ENCODE data around the gene PPP5C.
"Not testable (repeated sequence)": the region's sequence is repeated elsewhere in the genome, so short reads cannot be mapped to it uniquely, and the experiment has no call there.

The PPP5C gene

DNA sequence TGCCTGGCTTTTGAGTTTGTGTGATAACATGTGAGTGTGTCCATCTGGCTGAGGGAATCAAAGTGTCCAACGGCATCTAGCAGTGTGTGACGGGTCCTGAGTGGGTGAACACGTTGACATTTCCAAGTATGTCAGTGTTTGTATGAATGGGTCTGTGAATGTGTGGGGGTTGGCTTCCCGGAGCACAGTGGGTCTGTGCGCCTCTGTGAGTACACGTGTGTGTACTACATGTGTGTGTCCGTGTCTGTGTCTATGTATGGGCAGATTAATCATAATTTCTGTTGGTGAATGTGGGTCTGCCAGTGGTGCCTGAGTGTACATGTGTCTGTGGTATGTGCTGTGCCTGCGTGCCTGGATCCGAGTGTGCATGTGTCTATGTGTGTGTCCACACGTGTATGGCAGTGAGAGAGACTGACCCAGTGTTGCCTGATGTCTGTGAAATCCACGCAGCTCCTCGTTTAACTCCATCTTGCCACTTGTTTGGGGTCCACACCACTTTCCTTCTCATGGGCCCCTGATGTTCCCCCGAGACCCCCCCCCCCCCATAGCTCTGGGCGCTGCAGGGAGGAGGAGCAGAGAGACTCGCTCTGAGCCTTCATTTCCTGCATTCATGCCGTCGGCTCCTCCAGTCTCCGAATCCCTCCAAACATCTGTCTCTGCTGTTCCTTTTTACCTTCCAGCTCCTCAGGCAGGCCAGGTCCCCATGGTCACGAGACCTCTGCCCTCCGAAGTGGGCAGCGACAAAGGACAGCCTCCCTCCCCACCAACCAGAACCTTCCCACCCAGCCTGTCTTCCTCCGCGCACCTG is 61.2 kb downstream of the PPP5C start:
- Histone ChIP-seq H3K4me3 (ENCODE audit: low read length) (peak overlapping the region; percentile 57), H3K9ac (ENCODE audit: low read length) (peak overlapping the region; percentile 24), H3K27me3 (ENCODE audit: control insufficient read depth, insufficient read depth, low read length) (peaks cover 77% of the 10 kb centered on the region), H3K27ac (ENCODE audit: low read length) (no peak overlapping the region), H3K36me3 (ENCODE audit: control insufficient read depth, low read depth, low read length) (no peaks in the 10 kb centered on the region), H3K4me1 (ENCODE audit: control insufficient read depth, low read depth, low read length) (peaks cover 11% of the 10 kb centered on the region), H3K9me3 (ENCODE audit: control insufficient read depth, low read depth, low read length) (no peaks in the 10 kb centered on the region)

DNA sequence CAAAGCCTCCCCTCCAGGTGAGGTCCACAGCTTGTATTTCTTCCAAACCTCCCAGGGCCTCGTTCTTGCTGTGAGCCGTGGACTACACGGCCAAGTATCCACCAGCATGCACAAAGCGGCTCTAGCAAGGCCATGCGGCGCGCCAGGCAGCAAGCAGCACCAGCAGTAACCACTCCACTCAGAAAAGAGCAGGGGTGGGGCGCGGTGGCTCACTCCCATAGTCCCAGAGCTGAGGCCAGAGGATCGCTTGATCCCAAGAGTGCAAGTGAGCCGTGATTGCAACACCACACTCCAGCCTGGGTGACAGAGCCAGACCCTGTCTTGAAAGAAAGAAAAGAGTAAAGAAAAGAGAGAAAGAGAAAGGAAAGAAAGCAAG is 61.8 kb downstream of the PPP5C start:
- Histone ChIP-seq H3K9me3 (ENCODE audit: control insufficient read depth, low read depth, low read length) (no peaks in the 10 kb centered on the region), H3K27me3 (ENCODE audit: control insufficient read depth, insufficient read depth, low read length) (peaks cover 71% of the 10 kb centered on the region)

DNA sequence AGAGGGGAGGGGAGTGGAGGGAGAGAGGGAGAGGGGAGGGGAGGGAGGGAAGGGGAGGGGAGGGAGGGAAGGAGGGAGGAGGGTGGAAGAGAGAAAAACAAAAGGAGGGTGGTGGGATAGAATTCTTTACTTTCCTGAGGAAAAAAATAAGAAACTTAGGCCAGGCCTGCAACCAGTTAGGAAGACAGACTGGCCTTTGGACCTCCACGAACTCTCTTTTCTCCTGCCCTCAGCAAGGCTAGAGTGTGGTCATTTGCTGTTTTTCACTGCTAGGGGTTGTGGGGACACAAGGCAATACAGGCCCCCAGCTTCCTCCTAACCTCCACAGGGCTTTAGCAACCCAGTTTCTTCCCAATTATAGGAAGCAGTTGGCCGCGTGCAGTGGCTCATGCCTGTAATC is 62.3 kb downstream of the PPP5C start:
- H3K9ac ChIP-seq (ENCODE audit: low read length), result no peak overlapping the region
- H3K4me1 ChIP-seq (ENCODE audit: control insufficient read depth, low read depth, low read length), result peaks cover 14% of the 10 kb centered on the region
- no peak overlapping the region for H3K4me3 ChIP-seq (ENCODE audit: low read length)
- H3K27ac ChIP-seq (ENCODE audit: low read length), result no peak overlapping the region
- H3K9me3 ChIP-seq (ENCODE audit: control insufficient read depth, low read depth, low read length), result no peaks in the 10 kb centered on the region
- H3K27me3 ChIP-seq (ENCODE audit: control insufficient read depth, insufficient read depth, low read length), result peaks cover 68% of the 10 kb centered on the region
- H3K36me3 ChIP-seq (ENCODE audit: control insufficient read depth, low read depth, low read length), result no peaks in the 10 kb centered on the region

More for the DNA sequence above, 61.8 kb downstream of the PPP5C start:
- Histone ChIP-seq H3K27ac (ENCODE audit: low read length) (no peak overlapping the region), H3K4me1 (ENCODE audit: control insufficient read depth, low read depth, low read length) (peaks cover 12% of the 10 kb centered on the region), H3K4me3 (ENCODE audit: low read length) (peak overlapping the region; percentile 57), H3K9ac (ENCODE audit: low read length) (peak overlapping the region; percentile 24), H3K36me3 (ENCODE audit: control insufficient read depth, low read depth, low read length) (no peaks in the 10 kb centered on the region)

DNA sequence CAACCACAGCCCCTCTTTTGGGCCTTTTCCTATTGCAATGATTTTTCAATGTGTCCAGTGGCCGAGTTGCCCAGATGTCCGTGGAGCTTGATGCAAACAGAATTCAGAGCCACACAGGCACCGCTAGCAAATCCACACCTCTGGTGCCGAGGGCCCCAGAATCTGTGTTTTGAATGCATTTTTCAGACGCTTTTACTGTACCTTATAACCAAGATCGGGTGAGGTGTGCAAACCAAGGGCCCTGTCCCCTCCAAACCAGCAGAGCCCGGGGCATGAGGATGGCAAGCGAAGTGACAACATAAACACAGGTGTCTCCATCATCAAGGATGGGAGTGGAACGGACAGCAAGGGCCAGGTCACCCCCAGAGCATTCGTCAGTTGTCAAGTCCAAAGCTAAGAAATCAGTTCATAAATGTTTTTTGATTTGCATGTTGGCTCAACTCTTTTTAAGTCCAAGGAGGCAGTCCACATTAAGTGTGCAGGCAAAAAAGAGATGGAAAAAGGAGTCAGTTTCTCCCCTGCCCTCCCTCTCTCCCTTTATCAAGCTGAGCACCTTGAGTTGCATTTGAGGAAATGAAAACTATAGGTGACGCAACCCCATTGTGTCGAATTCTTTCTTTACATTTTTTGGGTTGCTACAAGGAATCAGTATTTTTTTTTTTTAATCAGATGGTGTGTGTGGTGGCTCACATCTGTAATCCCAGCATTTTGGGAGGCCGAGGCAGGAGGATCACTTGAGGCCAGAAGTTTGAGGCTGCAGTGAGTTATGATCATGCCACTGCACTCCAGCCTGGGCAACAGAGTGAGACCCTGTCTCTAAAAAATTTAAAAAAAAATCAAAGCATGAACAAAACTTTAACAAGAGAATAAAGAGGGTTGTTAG is 63.6 kb downstream of the PPP5C start:
- no peaks in the 10 kb centered on the region for H3K9me3 ChIP-seq (ENCODE audit: control insufficient read depth, low read depth, low read length)
- no peak overlapping the region for H3K9ac ChIP-seq (ENCODE audit: low read length)
- H3K27me3 ChIP-seq (ENCODE audit: control insufficient read depth, insufficient read depth, low read length), result peaks cover 66% of the 10 kb centered on the region
- no peak overlapping the region for H3K27ac ChIP-seq (ENCODE audit: low read length)
- no peaks in the 10 kb centered on the region for H3K36me3 ChIP-seq (ENCODE audit: control insufficient read depth, low read depth, low read length)
- H3K4me3 ChIP-seq (ENCODE audit: low read length), result no peak overlapping the region
- peaks cover 8% of the 10 kb centered on the region for H3K4me1 ChIP-seq (ENCODE audit: control insufficient read depth, low read depth, low read length)

DNA sequence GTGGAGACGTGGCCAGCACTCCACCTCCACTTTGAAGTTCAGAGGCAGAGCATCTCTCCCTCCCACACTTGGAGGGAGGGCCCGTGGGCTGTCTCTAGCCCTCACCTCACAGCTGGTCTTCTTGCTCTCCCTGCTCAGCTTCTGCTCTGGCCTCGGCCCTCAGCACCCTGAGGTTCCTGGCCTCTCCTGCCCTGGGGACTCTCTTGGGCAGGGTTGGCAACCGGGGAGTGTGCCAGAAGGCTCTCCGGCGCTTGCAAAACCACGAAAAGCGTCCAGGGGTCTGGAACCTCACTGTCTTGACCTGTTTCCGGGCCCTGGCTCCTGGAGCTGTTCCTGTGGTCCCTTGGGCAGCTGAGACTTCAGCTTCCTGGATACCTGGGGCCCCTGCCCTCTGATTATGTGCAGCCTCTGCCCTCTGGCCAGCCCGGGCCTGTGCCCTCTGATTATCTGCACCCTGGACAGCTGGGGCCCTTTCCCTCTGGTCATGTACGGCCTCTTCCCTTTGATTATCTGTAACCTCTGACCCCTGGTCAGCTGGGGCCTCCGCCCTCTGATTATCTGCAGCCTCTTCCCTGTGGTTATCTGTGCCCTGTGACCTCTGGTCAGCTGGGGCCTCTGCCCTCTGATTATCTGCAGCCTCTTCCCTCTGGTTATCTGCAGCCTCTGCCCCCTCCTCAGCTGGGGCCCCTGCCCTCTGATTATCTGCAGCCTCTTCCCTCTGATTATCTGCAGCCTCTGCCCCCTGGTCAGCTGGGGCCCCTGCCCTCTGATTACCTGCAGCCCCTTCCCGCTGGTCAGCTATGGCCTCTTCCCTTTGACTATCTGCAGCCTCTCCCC is 64.4 kb downstream of the PPP5C start:
- peaks cover 59% of the 10 kb centered on the region for H3K27me3 ChIP-seq (ENCODE audit: control insufficient read depth, insufficient read depth, low read length)
- peak overlapping the region; percentile 80 for H3K4me3 ChIP-seq (ENCODE audit: low read length)
- H3K4me1 ChIP-seq (ENCODE audit: control insufficient read depth, low read depth, low read length), result peaks cover 12% of the 10 kb centered on the region

DNA sequence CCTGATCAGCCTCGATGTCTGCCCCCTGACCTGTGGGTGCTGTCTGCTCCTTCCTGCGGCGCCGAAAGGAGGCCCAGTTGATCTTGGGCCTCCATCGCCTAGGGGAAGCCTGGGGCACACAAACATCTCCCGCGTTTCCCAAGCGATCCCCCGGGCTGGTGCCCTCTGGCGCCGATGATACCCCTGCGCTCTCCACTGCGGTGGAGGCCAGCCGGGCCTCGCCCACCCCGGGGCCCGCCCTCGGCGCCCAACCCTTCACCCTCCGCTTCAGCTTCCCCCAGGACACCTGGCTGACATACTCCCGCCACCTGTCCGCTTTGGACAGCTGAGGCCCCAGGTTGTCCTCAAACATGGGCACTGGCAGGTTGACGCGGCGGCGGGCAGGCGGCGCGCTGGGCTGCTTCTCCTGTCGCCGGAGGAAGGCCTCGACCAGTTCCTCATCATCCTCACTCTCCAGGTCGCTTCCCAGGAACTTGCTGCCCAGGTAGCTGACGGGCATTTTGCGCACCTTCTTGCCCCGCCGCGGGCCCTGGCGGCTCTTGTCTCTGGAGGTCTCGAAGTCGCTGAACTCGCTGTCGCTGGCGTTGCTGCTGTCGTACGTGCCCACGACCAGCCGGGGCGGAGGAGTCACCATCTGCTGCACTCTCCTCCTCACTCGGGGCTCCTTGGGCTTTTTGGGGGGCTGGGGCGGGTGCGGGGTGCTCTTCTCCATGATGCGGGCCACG is 65.2 kb downstream of the PPP5C start:
- peaks cover 14% of the 10 kb centered on the region for H3K4me1 ChIP-seq (ENCODE audit: control insufficient read depth, low read depth, low read length)
- peaks cover 51% of the 10 kb centered on the region for H3K27me3 ChIP-seq (ENCODE audit: control insufficient read depth, insufficient read depth, low read length)
- no peak overlapping the region for H3K27ac ChIP-seq (ENCODE audit: low read length)
- H3K9me3 ChIP-seq (ENCODE audit: control insufficient read depth, low read depth, low read length), result no peaks in the 10 kb centered on the region
- no peaks in the 10 kb centered on the region for H3K36me3 ChIP-seq (ENCODE audit: control insufficient read depth, low read depth, low read length)
- H3K9ac ChIP-seq (ENCODE audit: low read length), result peak overlapping the region; percentile 67
- H3K4me3 ChIP-seq (ENCODE audit: low read length), result peak overlapping the region; percentile 80

More for the DNA sequence above, 64.4 kb downstream of the PPP5C start:
- H3K9ac ChIP-seq (ENCODE audit: low read length), result no peak overlapping the region
- H3K36me3 ChIP-seq (ENCODE audit: control insufficient read depth, low read depth, low read length), result no peaks in the 10 kb centered on the region
- H3K9me3 ChIP-seq (ENCODE audit: control insufficient read depth, low read depth, low read length), result no peaks in the 10 kb centered on the region
- H3K27ac ChIP-seq (ENCODE audit: low read length), result no peak overlapping the region

DNA sequence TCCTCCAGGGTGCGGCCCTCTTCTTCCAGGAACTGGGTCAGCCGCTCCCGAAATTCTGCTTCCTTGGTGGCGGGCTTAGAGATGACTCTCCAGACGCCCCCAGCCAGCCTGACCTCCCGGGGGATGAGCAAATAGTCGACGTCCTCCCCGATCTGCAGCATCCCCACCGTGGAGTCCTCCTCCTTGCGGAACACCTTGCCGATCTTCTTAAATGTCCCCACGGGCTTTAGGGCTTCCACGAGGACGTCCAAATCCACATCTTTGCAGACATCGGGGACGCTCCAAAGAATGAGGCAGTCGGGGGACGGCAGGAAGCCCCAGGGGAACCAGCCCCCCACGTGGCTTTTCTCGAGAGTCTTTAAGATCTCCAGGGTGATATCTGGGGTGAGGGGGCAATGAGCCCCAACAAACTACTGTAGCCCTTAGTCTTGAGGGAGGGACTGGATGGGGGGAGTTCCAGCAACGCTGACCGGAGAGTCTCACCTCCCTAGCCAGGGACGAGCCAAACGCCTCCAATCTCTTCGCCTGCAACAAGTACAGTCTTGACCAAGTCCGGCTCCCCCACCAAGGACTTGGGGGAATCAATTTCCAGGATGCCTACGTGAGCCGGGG is 65.9 kb downstream of the PPP5C start:
- Histone ChIP-seq H3K27ac (ENCODE audit: low read length) (no peak overlapping the region), H3K4me3 (ENCODE audit: low read length) (peak overlapping the region; percentile 80), H3K9ac (ENCODE audit: low read length) (peak overlapping the region; percentile 67), H3K4me1 (ENCODE audit: control insufficient read depth, low read depth, low read length) (peaks cover 13% of the 10 kb centered on the region), H3K27me3 (ENCODE audit: control insufficient read depth, insufficient read depth, low read length) (peaks cover 45% of the 10 kb centered on the region), H3K9me3 (ENCODE audit: control insufficient read depth, low read depth, low read length) (no peaks in the 10 kb centered on the region), H3K36me3 (ENCODE audit: control insufficient read depth, low read depth, low read length) (no peaks in the 10 kb centered on the region)

DNA sequence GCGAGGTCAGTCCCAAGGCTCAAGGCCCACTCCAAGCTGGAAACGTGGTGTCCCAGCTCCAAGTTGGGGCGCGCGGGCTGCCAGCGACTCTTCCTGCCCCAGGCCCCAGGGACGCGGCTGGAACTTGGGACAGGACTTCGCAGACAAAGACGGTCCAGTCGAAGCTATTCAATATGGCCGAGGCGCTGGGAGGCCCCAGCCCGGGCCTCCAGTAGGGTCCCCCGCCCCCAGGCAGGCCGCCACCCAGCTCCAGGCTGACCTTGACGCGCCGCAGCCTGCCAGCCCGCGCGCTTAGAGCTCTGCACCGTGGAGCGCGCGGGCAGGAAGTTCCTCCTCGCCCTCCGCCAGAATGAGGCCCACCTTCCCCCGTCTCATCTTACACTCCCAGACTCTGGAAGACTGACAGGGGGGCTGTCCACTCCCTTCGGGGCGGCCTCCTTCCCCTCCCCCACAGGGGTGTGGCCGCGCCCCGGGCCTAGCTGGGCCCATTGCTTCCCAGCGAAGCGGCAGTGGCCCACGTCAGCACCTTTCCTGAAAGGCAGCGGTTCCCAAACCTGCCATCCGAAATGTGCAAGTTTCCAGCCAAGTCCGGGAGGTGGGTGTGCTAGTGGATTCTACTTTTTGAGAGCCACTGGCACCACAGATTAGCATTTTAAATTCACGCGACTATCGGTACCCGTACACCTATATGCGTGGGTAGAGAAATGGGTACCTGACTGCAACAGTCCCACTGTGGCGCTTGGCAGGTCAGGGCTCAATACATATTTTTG is 66.6 kb downstream of the PPP5C start, which contains the start of gene CCDC8:
Gene CCDC8, minus strand, starts transcription at position 303 of the 770 bp plus-strand sequence. CDS start 754 bp downstream, outside the sequence.
- Histone ChIP-seq H3K4me1 (ENCODE audit: control insufficient read depth, low read depth, low read length) (peaks cover 13% of the 10 kb centered on the region), H3K4me3 (ENCODE audit: low read length) (peak within 1 kb of the TSS; percentile 80), H3K9ac (ENCODE audit: low read length) (peak within 1 kb of the TSS; percentile 67)

DNA sequence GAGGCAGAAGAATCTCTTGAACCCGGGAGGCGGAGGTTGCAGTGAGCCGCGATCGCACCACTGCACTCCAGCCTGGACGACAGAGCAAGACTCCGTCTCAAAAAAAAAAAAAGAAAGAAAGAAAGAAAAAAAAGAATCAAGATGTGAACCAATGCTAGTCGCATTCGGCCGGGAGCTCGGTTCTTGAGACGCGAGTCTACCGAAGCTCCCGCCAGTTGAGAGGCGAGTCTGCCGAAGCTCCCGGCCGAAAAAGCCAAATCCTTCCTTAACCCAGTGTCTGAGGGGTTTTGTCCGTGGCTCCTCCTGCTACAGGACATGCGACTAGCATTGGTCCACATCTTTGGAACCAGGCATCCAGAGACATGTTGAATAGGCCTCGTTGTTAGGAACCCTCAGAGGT is 68.0 kb downstream of the PPP5C start:
- Histone ChIP-seq H3K27me3 (ENCODE audit: control insufficient read depth, insufficient read depth, low read length) (peaks cover 34% of the 10 kb centered on the region), H3K4me1 (ENCODE audit: control insufficient read depth, low read depth, low read length) (peaks cover 13% of the 10 kb centered on the region)
- not testable (repeated sequence) for H3K4me3 ChIP-seq (ENCODE audit: low read length)

More for the DNA sequence above, 66.6 kb downstream of the PPP5C start, which contains the start of gene CCDC8:
- Histone ChIP-seq H3K36me3 (ENCODE audit: control insufficient read depth, low read depth, low read length) (no peaks in the 10 kb centered on the region), H3K27me3 (ENCODE audit: control insufficient read depth, insufficient read depth, low read length) (peaks cover 38% of the 10 kb centered on the region), H3K27ac (ENCODE audit: low read length) (no peak within 1 kb of the TSS), H3K9me3 (ENCODE audit: control insufficient read depth, low read depth, low read length) (no peaks in the 10 kb centered on the region)

More for the DNA sequence above, 68.0 kb downstream of the PPP5C start:
- not testable (repeated sequence) for H3K9me3 ChIP-seq (ENCODE audit: control insufficient read depth, low read depth, low read length); H3K9ac ChIP-seq (ENCODE audit: low read length); H3K27ac ChIP-seq (ENCODE audit: low read length); H3K36me3 ChIP-seq (ENCODE audit: control insufficient read depth, low read depth, low read length)

All from iPS-18a (cell line).